Fibroblast of peridontal ligament (primary cell): ENCODE measurements around the gene EIF4E1B.
"Not testable (repeated sequence)": the region's sequence is repeated elsewhere in the genome, so short reads cannot be mapped to it uniquely, and the experiment has no call there.

Experiments
- DNase-seq: peaks from one replicate; pipeline ENCODE4 v3.0.0-alpha.2; 2010; ENCODE audit errors: extremely low read depth

EIF4E1B gene, protein sequence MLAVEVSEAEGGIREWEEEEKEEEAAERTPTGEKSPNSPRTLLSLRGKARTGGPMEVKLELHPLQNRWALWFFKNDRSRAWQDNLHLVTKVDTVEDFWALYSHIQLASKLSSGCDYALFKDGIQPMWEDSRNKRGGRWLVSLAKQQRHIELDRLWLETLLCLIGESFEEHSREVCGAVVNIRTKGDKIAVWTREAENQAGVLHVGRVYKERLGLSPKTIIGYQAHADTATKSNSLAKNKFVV

GRCh38 chr5:176629853-176630680 lies at the start of gene EIF4E1B, which contains the start of gene SNCB:
Gene EIF4E1B, plus strand, starts transcription at chr5:176630675. Its CDS starts 12,113 bp downstream, at chr5:176642788.
Gene SNCB, minus strand, starts transcription at chr5:176630534. Its CDS starts 880 bp downstream, at chr5:176629654.
- DNase-seq: no peak

- no peak for DNase-seq
These were observed 49.1 kb upstream of the EIF4E1B start for GRCh38 chr5:176581361-176581760.

DNA sequence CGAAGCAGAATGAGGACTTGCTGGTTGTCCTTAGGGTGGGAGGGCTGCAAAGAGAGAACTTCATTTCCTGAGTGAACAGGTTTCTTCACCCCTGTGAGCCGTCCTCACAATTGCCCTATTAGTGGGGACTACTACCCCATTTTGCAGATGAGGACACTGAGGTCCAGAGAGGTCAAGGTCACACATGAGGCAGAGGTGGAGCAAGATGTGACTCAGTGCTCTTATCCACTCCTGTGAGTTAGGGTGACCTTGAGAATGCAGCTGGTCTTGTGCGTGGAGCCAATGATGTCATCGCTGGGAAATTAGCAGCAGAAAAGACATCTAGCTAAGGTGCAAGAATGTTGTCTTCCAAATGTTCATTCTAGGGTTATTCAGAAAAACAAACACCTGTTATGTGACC lies 47.4 kb upstream of the EIF4E1B start:
- DNase-seq: no peak

DNA sequence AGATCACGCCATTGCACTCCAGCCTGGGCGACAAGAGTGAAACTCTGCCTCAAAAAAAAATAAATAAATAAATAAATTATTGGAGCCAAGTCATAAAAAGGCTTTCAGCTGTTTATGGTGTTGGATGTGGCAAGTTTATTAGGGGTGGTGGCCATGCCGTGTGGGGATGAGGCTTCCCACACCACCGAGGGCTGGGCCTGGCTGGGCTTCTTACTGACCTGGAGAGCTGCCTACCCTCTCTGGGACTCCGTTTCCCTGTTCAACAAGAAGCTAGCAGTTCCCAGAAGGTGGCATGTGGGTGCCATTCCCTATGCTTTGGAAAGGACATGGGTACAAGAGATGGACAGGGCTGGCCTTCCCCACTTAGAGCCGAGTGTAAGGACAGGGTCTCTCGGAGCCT lies 43.1 kb upstream of the EIF4E1B start:
- DNase-seq: no peak

DNA sequence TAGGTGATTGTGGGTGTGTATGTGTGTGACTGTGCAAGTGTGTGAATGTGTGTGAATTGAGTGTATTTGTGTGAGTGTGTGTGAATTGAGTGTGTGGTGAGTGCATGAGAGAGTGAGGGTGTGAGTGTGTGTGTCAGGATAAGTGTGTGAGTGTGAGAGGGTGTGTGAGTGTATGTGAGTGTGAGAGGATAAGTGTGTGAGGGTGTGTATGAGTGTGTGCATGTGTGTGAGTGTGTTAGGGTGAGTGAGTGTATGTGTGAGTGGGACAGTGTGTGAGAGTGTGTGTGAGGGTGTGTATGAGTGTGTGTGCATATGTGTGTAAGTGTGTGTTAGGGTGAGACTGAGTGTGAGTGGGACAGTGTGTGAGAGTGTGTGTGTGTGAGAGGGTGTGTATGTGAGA lies 42.2 kb upstream of the EIF4E1B start:
- DNase-seq: no peak

GRCh38 chr5:176589039-176589769 lies 41.3 kb upstream of the EIF4E1B start:
- no peak for DNase-seq

GRCh38 chr5:176590035-176590717 lies 40.3 kb upstream of the EIF4E1B start:
- no peak for DNase-seq

DNA sequence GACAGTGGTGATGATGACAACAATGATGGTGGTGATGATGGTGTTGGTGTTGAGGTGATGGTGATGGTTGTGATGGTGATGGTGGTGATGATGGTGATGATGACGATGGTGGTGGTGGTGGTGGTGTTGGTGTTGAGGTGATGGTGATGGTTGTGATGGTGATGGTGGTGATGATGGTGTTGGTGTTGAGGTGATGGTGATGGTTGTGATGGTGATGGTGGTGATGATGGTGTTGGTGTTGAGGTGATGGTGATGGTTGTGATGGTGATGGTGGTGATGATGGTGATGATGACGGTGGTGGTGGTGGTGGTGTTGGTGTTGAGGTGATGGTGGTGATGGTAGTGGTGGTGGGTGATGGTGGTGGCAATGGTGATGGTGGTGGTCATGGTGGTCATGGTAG lies 38.8 kb upstream of the EIF4E1B start:
- not testable (repeated sequence) for DNase-seq

- no peak for DNase-seq
These were observed 37.9 kb upstream of the EIF4E1B start for GRCh38 chr5:176592573-176592972.

DNA sequence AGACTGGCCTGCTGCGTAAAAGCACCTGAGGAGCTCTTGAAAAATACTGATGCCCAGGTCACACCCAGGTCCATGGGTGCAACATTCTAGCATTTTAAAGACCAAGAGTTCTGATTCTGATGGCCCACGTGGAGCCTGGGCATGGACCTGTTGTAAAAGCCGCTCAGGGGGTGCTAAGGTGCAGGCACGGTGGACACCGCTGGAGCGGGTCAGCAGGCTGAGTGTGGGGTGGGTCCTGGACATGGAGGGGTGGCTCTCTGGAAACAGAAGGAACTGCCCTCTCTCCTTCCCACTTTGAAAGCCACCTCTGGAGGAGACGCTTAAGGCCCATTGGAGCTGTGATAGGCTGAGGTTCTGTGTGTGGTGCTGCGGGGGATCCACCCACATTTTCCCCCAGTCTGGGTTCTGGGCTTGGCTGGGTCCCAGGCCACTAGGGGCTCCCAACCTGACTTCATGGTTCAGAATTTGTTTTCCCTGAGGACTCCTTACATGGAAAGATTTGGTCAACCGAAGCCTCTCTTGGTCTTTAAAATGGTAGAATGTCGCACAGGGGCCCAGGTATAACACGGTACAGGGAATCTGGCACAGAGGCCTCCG lies 37.1 kb upstream of the EIF4E1B start:
- DNase-seq: no peak

- DNase-seq: no peak
These were observed 35.9 kb upstream of the EIF4E1B start for GRCh38 chr5:176594554-176594953.

DNA sequence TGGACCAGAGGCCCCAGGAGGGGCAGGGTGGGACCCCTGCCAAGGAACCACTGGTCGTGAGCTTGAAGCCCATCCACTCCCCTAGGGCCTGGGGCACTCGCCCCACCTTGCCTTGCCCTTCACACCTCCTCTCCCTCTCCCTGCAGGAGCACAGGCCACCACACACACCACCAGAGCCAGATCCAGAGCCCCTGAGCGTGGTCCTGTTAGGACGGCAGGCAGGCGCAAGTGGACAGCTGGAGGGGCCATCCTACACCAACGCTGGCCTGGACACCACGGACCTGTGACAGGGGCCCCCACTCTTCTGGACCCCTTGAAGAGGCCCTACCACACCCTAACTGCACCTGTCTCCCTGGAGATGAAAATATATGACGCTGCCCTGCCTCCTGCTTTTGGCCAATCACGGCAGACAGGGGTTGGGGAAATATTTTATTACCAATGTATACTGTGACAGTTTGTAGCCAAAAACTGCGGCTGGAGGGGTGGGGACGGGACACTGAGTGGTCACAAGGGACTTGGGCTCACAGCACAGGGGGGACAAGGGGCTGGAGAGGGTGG lies 35.0 kb upstream of the EIF4E1B start:
- DNase-seq: no peak

GRCh38 chr5:176596069-176596644 lies 34.3 kb upstream of the EIF4E1B start:
- no peak for DNase-seq

DNA sequence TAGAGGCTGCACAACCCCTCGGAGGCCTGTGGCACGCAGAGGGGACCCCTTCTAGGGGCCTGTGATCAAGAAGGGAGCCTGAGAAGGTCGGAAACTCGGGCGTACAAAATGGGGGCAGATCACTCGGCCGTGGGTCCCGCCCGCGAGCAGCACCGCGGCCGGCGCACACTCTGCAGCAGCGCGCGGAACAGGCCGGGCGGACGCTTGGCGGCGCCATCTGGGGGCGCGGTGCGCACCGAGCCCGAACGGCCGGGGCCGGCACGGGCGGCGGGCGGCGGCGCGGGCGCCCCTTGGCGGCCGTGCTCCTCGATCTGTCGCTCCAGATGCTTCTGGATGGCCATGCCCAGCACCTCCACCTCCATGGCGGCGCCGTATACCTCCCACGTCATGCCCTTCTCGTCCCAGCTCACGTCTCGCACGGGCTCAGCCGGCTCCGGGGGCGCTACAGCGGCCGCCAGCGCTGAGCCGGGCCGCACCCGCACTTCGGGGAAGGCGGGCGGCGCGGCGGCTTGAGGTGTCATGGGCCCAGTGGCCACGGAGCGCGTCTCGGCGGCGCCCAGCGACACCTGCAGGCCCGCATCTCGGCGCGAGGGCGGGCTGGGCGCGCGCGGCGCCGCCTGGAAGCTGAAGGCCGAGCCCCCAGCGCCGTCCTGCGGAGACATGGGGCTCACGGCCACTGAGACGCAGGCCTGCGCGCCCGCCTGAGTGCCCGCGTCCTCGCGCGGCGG lies 33.6 kb upstream of the EIF4E1B start:
- DNase-seq: peak; percentile 21

DNA sequence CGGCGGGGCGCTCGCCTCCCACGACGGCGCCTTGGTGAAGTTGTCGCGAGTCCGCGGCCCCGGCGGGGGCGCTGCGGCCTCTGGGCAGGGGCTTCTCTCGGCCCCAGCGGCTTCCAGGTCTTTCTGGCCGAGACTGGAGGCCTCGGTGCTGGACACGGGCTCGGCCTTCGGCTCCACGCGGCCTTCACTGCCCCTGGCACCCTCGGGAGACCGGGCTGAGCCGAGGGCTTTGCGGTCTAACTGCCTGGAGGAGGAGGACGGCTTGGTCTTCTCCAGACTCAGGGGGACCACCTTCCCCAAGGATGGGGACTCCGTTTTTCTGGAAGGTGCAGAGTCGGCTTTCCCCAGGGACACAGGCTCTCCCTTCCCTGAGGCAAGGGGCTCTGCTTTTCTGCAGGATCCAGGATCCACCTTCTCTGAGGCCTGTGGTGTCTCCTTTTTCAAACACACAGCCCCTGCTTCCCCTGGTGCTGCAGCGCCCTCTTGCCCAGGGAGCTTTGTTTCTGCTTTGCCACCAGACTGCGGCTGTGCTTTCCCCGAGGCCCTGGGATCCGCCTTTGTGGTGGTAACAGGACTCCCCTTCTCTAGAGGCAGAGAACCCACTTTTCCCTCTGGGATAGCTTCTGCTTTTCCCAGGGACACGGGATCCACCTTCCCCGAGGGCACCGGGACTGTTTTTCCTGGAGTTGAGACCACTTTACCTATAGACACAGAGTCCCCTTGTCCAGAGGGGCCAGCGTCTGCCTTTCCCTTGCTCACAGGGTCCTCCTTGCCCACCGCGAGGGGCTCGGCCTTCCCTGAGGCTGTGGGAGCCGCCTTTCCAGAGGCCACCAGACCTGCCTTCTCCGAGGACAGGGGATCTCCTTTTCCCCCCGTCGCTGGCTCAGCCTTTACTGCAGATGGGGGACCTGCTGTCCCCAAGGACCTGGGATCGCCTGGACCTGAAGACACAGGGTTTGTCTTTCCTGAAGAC lies 32.8 kb upstream of the EIF4E1B start:
- no peak for DNase-seq

GRCh38 chr5:176599749-176600430 lies 30.6 kb upstream of the EIF4E1B start:
- DNase-seq: not testable (repeated sequence)

- no peak for DNase-seq
These were observed 28.5 kb upstream of the EIF4E1B start for GRCh38 chr5:176601901-176602482.

GRCh38 chr5:176603091-176603490 lies 27.4 kb upstream of the EIF4E1B start:
- DNase-seq: no peak
